AML-193 (cell line): ENCODE data around the gene CCNQ.

Experiments
- DNase-seq, 2 experiments: peaks; one replicate each; lab custom pipeline; 2025; lab: John Stamatoyannopoulos, UW

Gene CCNQ

GRCh38 chrX:153539171-153539978, 59.6 kb downstream of the CCNQ start:
- peak; percentile 13 to 19 for DNase-seq

GRCh38 chrX:153538424-153538823, 60.5 kb downstream of the CCNQ start:
- no peak for DNase-seq
